ENCODE measurements around the gene DCDC2C.
A peak's percentile ranks its signal among the peaks of the same experiment; 100 is the strongest.
"Not testable (repeated sequence)": the region's sequence is repeated elsewhere in the genome, so short reads cannot be mapped to it uniquely, and the experiment has no call there.

Gene DCDC2C

GRCh38 chr2:3703236-3703756 lies at the start of gene DCDC2C:
Gene DCDC2C (plus strand): TSS chr2:3703575. CDS start chr2:3703752, 177 bp downstream.
- no peak for DNase-seq (ENCODE audit: low spot score)

- DNase-seq (ENCODE audit: low spot score), result no peak
Observed at GRCh38 chr2:3654011-3654410, 49.4 kb upstream of the DCDC2C start.

- DNase-seq (ENCODE audit: low spot score), result no peak
Observed at GRCh38 chr2:3654531-3655225, 48.7 kb upstream of the DCDC2C start.

GRCh38 chr2:3655871-3656761 lies 47.3 kb upstream of the DCDC2C start:
- DNase-seq (ENCODE audit: low spot score), result no peak

- no peak for DNase-seq (ENCODE audit: low spot score)
Observed at GRCh38 chr2:3656762-3657721, 46.3 kb upstream of the DCDC2C start.

GRCh38 chr2:3657881-3658280 lies 45.5 kb upstream of the DCDC2C start, which contains the start of gene ALLC:
Gene ALLC (plus strand): TSS chr2:3658200. CDS start chr2:3671158, 12,958 bp downstream.
- DNase-seq (ENCODE audit: low spot score), result no peak

- DNase-seq (ENCODE audit: low spot score), result no peak
Observed at GRCh38 chr2:3659447-3660432, 43.6 kb upstream of the DCDC2C start.

GRCh38 chr2:3660640-3661039 lies 42.7 kb upstream of the DCDC2C start:
- DNase-seq (ENCODE audit: low spot score), result not testable (repeated sequence)

- DNase-seq (ENCODE audit: low spot score), result no peak
Observed at GRCh38 chr2:3661149-3661660, 42.2 kb upstream of the DCDC2C start.

GRCh38 chr2:3662239-3662638 lies 41.1 kb upstream of the DCDC2C start:
- peak; percentile 7 for DNase-seq (ENCODE audit: low spot score)

- DNase-seq (ENCODE audit: low spot score), result no peak
Observed at GRCh38 chr2:3664118-3664517, 39.3 kb upstream of the DCDC2C start.

- DNase-seq (ENCODE audit: low spot score), result no peak
Observed at GRCh38 chr2:3664925-3665324, 38.5 kb upstream of the DCDC2C start.

- DNase-seq (ENCODE audit: low spot score), result no peak
Observed at GRCh38 chr2:3665886-3666612, 37.3 kb upstream of the DCDC2C start.

GRCh38 chr2:3666613-3666975 lies 36.8 kb upstream of the DCDC2C start:
- no peak for DNase-seq (ENCODE audit: low spot score)

GRCh38 chr2:3667151-3667631 lies 36.2 kb upstream of the DCDC2C start:
- DNase-seq (ENCODE audit: low spot score), result no peak

- DNase-seq (ENCODE audit: low spot score), result no peak
Observed at GRCh38 chr2:3669656-3670055, 33.7 kb upstream of the DCDC2C start.

- no peak for DNase-seq (ENCODE audit: low spot score)
Observed at GRCh38 chr2:3670376-3670775, 33.0 kb upstream of the DCDC2C start.

GRCh38 chr2:3670941-3671340 lies 32.4 kb upstream of the DCDC2C start:
- no peak for DNase-seq (ENCODE audit: low spot score)

- no peak for DNase-seq (ENCODE audit: low spot score)
Observed at GRCh38 chr2:3672861-3673678, 30.3 kb upstream of the DCDC2C start.

Measured in kidney capillary endothelial cell (primary cell).